NCI-H146 treated with DMSO at 0.1 percent for 48 hours (cell line): ENCODE data around the gene CD248.

Source experiments
- DNase-seq: peaks from one replicate; lab custom pipeline; 2025; ENCODE audit not compliant: unreplicated experiment; lab: John Stamatoyannopoulos, UW

CD248 gene

DNA sequence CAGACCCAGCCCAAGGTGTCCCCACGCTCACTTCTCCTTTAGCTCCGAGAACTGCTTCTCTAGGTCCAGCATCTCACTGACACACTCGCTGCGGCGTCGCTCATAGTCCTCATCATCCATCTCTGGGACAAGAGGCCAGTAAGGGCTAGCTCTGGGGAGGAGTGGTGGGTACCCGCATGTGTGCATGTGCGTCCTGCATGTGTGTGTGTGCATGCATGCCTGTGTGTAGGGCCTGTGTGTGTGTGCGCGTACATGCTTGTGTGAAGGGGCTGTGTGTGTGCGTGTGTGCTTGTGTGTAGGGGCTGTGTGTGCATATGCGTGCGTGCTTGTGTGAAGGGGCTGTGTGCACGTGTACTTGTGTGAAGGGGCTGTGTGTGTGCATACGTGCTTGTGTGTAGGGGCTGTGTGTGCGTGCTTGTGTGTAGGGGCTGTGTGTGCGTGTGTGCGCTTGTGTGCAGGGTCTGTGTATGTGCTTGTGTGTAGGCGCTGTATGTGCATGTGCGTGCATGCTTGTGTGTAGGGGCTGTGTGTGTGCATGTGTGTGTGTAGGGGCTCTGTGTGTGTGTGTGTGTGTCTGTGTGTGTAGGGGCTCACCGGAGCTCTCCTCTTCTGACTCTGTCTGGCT is 24.8 kb upstream of the CD248 start:
- no peak for DNase-seq

DNA sequence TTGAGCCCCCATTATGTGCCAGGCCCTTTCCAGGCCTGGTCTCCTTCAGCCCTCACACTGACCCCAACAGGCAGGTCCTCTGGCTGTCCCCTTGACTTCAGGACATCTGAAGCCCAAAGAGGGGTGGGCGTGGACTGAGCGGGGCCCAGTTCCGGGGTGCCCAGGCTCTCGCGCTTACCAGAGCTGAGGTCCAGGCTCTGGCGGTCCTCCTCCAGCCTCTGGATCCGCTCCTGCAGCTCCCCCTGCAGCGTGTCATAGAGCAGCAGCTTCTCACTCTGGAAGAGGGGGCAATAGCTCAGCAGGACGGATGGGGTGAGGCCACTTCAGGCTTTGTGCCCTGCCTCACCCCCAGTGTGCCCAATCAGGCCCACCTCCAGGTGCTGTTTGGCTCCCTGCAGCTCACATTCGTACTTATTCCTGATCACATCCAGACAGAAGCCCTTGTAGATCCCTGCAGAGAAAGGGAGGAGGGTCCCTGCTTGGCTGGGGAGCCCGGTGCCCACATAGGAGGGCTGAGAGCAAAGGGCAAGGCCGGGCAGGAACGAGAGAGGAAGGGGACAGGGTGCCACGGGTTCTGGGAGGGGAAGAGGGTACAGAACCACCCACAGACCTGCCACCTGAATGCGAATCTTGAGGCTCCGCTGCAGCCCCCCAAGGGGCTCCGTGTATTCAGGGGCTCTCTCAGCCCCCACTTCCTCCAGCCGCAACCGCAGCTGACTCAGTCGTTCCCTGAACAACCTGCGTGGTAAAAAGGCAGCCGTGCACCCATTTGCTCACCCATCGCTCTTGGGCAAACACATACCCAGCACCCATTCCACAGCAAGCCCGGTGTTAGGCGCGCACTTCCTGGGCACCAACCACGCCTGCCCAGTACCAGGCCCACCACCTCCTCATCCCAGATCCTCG is 24.0 kb upstream of the CD248 start:
- DNase-seq: no peak

DNA sequence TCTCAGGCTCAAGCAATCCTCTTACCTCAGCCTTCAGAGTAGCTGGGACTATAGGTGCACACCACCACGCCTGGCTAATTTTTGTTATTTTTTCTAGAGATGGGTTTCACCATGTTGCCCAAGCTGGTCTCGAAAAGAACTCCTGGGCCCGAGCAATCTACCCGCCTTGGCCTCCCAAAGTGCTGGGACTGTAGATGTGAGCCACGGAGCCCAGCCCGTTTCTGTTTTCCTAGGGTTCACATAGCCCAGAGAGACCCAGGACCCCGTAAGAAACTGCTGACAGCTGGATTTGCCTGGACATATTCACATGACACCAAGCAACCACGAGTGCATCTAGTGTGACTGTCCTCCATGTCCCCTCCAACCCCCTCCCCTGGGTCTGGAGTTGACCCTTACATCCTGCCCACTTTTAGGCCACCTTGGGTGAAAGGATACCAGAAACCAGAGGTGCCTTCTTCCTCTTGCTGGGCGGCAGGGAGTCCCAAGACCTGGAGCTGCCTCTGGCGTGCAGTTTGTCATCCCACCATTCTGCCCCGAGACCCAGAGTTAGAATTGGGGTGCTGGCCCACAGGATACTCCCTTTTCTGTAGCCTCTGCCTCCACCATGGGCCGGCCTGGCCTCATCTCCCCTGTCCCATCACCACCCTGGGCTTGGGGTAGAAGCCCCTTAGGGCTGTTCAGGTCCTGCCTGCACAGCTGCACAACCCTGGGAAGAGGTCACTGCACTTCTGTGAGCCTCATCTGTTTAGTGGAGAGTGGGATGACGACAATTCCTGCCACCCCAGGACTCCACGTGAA is 23.0 kb upstream of the CD248 start:
- no peak for DNase-seq

DNA sequence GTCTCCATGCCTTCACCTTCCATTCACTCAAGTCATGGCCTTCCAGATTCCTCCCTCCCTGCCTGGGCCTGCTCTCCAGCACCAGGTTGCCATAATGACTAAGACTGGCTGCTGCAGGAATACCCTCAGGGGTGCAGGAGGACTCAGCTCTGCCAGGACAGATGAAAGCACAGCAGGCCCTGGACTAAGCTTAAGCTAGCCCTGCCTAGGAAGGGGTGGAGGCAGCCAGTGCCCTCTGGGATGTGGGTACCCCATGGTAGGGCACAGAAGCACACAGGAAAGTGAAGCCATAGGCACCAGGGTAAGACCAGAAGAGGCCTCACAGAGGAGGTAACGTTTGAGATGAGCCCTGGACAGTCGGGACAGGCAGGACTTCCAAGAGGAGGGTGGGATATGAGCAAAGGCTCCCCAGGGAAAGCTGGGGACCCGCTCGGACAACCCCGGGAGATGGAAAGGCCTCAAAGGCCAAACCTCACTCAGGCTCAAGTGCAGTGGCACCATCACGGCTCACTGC is 22.4 kb upstream of the CD248 start:
- no peak for DNase-seq

DNA sequence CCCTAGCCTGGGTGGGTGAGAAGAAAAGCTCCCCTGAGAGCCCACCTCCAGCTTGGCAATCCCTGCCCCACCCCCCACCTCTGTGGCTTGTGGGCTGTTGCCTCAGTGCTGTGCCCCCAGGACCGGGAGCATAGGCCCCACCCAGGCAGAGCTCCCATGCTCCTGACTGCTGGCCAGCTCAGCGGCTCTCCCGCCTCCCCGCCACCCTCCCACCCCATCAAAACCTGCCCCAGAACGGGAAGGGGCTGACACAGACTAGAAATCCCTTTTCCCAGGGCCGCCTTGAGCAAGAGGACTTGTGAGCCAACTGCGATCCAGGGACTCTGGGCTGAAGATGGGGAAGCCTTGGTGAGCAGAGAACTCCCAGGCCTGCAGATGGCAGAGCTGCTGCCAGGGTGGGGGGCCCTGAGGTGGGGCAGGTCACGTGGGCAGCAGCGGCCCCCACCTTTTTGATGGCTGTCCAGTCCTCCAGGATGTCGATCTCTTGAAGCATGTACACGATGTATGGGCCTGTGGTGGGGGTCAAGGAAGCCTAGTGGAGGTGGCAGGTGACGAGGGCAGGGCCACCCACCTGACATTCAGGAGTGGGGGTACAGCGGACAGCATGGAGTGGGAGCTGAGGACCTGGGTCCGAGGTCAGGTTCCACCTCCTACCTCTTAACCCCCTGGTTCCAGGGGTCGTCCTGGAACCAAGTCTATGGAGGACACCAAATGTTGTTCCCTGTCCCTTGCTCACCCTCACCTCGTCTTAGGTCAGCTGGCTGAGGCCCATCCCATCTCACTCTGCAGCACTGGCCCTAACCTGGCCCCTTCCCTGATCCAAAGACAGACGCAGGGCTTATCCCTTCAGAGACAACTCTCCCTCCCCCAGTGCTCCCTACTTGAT is 21.7 kb upstream of the CD248 start:
- DNase-seq: no peak

DNA sequence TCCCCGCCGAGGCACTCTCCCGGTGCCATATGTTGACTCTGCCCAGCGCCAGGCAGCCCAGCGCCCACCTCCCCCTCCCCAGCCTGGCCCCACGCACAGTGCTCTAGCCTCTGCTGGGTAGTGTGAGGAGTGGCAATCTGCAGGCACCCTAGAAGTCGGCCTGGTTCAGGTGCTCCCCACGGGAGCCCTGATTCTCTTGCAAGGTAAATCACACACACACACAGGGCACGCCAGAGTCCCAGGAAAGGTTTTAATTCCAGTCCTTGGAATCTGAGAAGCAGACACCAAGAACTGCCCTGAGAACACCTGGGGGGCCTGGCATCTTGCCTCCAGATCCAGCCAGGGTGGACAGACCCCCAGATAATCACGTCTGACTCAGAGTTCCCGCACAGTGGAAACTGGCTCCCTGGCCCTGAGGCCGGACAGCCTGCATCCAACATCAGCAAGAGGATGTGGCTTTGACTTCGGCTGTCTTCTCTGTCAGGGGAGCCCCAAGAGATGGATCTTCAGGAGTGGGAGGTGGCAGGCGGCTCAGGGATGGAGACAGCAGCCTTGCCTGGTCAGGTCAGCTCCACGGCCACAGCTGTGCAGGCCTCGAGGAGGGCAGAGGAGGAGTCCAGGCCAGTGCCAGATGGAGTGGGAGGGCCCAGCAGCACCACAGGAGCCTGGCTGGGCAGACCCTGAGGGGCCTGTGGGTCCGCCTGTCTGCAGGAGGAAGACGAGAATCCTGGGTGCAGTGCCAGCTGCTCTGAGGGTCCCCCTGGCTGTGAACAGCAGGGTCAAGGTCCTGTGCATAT is 20.5 kb upstream of the CD248 start:
- no peak for DNase-seq

DNA sequence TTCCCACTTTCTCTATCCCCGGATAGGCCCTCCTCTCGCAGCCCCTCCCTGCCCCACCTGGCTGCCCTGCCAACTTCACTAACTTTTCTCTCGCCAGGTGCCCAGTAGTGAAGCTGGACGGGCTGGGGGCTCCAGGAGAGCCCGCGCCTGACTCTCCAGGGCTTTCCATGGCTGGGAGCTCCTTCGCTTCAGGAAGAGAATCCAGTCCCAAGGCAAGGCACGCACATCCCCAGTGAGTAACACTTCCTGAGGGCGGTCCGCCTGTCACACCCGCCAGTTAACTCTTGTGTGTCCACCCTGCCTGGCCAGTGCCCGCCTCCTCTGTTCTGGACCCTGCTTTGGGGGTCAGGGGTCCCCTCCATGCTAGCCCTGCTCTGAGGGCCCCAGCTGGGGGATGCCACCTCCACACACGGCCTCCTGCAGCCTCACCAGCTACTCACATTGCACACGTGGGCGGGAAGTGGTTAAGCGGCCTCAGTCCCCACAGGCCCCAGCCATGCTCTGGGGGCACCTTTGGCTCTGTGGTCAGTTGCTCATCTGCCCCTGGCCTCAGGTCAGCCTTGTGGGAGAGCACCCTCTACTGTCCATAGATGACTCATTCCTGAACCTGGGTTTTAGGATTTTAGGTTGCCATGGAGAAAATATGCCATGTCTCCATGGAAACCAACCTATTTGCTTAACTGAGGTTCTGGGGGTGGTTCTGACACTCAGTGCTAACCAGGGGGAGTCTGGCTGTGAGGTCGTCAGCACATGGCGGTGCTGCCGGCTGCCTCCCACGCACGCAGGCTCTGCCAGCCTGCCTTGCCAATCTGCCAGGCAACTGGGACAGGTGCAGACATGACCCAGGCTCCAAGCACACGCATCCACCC is 19.6 kb upstream of the CD248 start, which contains the start of gene RIN1:
Gene RIN1, minus strand, starts transcription at position 201 of the 869 bp plus-strand sequence. Its CDS starts 32 bp downstream, at position 169.
- peak; percentile 5 for DNase-seq

DNA sequence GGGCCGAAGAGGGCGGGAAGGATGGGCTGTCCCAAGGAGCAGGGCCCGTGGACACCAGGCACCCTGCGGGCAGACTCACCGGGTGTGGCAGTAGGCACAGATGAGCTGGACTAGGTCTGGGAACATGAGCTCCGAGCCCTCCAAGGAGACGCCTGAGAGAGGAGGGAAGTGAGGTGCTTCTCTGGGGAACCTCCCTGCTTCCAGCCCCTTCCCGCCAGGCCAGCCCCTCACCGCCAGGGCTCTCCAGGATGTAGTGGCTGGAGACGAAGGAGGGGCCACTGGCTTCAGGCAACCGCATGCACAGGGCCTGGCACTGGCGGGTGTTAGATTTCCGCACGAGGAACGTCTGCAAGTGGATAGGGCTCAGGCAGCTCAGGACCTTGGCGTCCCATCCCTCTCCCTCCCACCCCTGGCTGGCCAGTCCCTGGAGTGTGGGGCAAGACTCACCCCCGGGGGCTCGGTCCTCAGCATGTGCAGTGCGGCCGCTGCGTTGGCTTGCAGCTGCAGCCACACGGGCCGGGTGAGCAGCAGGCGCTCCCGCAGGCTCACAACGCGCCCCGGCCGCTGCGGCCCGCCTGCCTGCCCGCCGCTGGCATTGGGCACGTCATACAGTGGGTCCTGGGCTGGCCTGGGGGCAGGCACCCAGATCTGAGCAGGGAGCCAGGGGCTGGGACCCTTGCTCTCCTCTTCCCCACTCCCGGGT is 18.8 kb upstream of the CD248 start:
- DNase-seq: no peak

DNA sequence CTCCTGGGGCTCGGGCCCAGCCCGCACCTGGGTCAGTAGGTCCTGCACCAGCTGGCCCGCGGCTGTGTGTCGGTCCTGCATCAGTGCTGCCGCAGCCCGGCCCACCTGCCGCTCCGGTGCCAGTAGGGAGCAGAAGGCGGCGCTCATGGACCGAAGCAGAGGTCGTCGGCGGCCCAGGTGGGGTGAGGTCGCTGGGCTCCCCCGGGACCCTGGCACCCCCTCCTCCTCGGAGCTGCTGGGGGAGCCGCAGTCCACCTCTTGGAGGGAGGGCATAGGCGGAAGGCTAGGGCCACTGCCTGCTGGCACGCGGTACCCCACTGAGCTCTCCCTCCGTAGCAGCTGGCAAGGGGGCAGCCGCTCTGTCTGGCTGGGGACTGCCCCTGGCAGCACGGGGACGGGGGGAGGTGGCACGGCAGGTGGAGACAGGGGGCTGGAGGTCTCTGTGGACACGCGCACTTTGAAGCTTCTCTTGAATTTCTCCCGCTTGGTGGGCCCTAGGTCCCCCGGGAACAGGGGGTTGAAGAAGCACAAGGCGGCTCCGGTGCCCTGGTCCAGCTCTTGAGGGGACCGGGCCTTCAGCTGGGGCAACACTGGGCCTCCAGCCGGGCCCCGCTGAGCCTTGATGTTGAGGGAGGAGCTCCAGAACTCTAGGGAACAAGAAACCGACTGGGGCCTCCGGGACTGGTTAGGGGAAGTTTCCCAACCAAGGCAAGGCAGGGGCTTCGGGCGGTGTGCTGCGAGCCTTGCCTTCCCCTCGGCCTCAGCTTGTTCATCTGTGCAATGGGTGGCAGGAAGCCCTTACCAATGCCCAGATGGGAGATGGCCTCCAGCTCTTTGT is 18.0 kb upstream of the CD248 start:
- no peak for DNase-seq

DNA sequence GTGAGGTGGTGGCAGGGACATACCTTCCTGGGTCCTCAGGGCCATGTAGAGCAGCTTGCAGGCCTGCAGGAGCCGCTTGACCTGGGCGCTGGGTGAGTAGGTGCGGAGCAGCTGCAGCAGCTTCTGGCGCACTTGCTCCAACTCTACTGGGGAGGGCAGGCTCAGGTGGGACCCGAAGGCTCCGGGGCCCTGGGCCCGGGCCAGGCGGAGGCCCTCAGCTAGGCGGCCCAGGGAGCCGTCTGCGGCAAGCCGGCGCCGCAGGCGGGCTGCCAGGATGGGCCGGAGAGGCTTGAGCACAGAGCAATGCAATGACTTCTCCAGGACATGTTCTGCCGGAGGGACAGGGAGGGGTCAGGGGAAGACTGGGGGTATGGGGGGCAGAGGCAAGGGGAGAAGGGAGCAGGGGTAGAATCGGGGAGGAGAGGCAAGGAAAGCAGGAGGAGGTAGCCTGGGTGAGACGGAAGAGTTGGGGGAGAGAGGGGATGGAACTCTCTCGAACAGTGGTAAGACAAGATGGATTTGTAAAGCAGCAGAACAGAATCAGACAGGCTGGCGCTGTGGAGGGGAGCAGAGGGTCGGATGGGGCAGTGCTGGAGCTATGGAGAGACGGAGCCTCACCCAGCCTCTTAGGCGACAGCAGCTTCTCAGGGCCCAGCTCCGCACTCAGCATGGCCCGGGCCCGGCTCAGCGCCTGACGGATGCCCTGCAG is 17.2 kb upstream of the CD248 start:
- DNase-seq: no peak

DNA sequence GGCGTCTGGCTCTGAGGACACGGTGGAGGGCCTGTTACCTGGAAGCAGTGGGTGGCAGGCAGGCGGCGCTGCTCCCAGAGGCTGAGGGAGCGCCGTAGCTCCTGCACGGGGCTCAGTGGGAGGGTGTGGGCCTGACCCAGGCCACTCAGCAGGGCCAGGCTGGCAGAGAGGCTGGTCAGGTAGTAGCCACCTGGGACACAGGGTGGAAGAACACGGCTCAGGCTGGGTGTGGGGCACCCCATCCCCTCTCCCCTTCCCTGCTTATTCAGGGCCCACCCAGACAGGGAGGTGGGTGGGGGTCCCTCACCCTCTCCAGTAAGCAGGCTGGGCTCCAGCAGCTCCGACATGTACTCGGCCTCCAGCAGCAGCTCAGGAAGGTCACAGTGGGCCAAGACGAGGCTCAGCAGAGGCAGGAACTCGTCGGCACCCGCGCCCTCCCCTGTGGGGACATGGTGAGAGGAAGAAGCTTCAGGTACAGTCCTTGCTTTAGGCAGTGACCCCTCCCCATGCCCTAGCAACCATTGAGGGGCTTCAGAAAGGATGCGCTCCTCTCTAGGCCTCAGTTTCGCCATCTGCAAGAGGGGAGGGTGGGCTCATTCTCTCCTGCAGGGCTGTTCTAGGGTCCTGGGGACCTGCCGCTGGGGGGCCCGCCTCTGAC is 16.5 kb upstream of the CD248 start:
- DNase-seq: no peak

DNA sequence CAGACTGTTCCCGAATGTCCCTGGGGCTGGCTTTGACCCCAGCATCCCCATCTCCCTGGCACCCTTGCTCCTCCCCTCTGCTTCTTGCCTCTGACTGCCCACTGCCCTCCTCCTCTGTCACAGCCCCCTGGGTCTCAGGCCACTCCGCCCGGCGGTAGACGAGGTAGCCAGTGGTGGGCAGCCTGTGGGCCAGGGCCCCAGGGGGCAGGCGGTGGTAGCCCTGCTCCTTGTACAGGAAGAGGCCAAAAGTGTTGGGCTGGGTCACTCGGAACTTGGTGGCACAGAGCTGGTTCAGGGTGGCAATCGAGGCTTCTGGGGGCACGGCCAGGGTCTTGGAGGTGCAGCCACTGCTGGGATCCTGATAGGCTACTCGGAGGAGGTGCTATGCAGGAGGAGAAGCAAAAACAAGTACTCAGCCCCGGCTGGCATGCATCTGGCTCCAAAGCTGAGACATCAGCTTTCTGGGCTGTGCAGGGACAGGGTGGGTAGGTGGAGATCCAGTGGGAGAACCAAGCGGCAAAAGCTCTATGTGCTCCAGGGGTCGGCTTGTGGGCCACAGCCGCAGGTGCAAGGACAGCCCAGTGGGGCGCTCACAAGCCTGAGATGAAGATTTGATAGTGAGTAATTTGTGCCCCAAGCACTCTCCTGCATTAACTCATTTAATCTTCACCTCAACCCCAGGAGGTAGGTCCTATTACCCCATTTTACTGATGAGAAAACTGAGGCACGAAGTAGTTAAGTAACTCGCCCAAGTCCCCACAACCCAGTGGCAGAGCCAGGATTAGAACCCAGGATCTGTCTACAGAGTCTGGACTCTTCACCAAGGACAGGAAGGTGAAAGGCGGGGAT is 15.8 kb upstream of the CD248 start:
- DNase-seq: no peak

DNA sequence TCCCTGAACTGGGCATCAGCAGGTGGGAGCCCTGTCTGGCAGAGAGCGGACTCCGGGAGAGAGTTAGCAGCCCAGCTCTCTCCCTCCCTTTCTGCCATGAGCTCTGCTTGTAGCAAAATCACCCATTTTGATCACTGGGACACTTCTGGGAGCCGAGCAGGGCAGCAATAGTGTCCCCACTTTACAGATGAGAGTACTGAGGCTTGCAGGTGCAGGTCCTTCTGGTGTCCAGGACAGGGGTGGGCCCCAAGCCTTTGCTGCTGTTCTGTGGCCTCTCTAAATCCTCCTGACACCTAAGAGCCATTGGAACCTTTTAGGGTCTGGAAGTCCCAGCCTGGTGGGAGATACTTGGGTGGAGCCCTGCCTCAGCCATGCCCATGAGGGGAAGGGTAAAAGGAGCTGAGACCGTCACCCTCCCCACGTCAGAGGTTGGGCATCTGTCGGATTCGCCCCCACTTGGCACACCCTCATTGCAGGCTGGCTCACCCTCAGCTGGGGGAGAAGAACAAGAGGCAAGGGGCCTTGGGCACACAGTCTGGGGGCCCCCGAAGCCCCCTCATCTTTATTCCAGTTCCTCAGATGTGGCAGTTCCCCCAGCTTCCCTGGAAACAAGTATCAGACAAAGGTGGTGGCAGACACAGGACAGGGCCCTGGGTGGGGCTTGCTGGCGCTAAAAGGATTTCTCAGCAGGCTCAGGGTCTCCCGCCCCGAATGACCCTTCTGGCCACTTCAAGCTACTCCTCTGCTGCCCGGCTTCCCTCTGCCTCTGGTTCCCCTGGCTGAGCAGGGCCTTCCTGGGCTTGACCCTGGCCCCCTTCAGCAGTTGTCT is 14.9 kb upstream of the CD248 start:
- DNase-seq: no peak

DNA sequence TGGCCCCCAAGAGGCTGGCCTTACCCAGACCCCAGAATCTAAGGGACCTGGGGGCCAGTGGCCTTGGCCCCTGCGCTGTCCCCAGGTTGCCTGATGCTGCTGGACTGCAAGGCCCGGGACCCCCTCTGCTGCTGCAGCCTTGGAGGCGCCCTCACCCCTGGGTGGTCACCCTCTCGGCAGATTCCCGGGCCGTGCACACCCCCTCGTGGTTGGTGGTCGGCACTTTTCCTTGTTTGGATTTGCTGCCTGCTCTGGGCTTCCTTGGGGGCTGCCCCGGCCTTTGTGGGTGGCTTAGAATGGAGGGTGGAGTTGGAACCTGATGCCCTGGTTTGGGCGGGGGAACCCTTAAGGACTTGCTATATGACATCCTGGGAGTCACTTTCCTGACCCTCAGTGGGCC is 14.1 kb upstream of the CD248 start:
- no peak for DNase-seq
